ENCODE data around the gene CITED1. TPM values are rescaled to one million over a fixed set of nuclear protein-coding genes. Genes with fewer than 3 reads are reported as not detected.

CITED1 gene
- total and polyA plus RNA-seq, 9 donors, result 0.77 to 11.6 (median 1.2) TPM; not detected in 2

DNA sequence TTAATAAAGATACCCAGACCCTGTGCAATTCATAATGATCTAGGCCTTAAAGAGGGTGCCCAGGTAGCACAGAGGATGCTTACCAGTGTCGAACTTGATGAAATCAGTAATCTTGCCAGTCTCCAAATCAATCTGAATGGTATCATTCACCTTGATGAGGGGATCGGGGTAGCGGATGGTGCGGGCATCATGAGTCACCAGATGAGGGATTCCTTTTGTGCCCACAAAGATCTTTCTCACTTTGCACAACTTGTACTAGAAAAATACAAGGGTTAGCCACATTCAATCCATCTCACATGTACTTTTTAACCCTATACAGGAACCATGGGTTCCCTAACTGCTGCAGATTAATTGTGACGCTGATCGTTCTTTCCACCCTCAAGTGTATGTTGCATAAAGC is 32.0 kb downstream of the CITED1 start:
- Histone ChIP-seq H3K4me3 (no peak overlapping the region), H3K27ac (no peak overlapping the region), H3K4me1 (ENCODE audit: insufficient read depth) (peaks cover 3% of the 10 kb centered on the region), H3K9me3 (no peaks in the 10 kb centered on the region), H3K36me3 (no peaks in the 10 kb centered on the region), H3K27me3 (no peaks in the 10 kb centered on the region)
- intact Hi-C loops (cut with DNase I), result no loop called here
- TF ChIP-seq, protein P1, sequence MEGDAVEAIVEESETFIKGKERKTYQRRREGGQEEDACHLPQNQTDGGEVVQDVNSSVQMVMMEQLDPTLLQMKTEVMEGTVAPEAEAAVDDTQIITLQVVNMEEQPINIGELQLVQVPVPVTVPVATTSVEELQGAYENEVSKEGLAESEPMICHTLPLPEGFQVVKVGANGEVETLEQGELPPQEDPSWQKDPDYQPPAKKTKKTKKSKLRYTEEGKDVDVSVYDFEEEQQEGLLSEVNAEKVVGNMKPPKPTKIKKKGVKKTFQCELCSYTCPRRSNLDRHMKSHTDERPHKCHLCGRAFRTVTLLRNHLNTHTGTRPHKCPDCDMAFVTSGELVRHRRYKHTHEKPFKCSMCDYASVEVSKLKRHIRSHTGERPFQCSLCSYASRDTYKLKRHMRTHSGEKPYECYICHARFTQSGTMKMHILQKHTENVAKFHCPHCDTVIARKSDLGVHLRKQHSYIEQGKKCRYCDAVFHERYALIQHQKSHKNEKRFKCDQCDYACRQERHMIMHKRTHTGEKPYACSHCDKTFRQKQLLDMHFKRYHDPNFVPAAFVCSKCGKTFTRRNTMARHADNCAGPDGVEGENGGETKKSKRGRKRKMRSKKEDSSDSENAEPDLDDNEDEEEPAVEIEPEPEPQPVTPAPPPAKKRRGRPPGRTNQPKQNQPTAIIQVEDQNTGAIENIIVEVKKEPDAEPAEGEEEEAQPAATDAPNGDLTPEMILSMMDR (IDR thresholded peaks at IDR 0.05), result no peak
- TF ChIP-seq POLR2A (IDR thresholded peaks at IDR 0.05) (no peak), EP300 (IDR thresholded peaks at IDR 0.05) (no peak)
- 87 to 91% (median 89%) methylated on average over 6 of the region's 6 CpGs for WGBS, 3 donors
- DNase-seq, result no peak

GRCh38 chrX:72272868-72273267 is 32.8 kb downstream of the CITED1 start:
- Histone ChIP-seq H3K4me3 (no peak overlapping the region), H3K9me3 (no peaks in the 10 kb centered on the region), H3K36me3 (no peaks in the 10 kb centered on the region), H3K27ac (no peak overlapping the region), H3K4me1 (ENCODE audit: insufficient read depth) (peaks cover 3% of the 10 kb centered on the region), H3K27me3 (no peaks in the 10 kb centered on the region)
- DNase-seq, result no peak
- intact Hi-C loops (cut with DNase I), result no loop called here
- TF ChIP-seq EP300 (IDR thresholded peaks at IDR 0.05) (no peak), POLR2A (IDR thresholded peaks at IDR 0.05) (no peak)
- TF ChIP-seq, protein P1 (IDR thresholded peaks at IDR 0.05), result no peak
- 76 to 78% (median 77%) methylated on average over 2 to 3 of the region's 3 CpGs for WGBS, 3 donors

GRCh38 chrX:72271812-72272211 is 33.9 kb downstream of the CITED1 start:
- WGBS, 3 donors, result 74 to 78% (median 76%) methylated on average over 3 of the region's 3 CpGs
- Histone ChIP-seq H3K4me1 (ENCODE audit: insufficient read depth) (peaks cover 3% of the 10 kb centered on the region), H3K9me3 (no peaks in the 10 kb centered on the region), H3K27ac (no peak overlapping the region), H3K27me3 (no peaks in the 10 kb centered on the region), H3K4me3 (no peak overlapping the region), H3K36me3 (no peaks in the 10 kb centered on the region)
- intact Hi-C loops (cut with DNase I), result no loop called here
- TF ChIP-seq POLR2A (IDR thresholded peaks at IDR 0.05) (no peak), EP300 (IDR thresholded peaks at IDR 0.05) (no peak)
- TF ChIP-seq, protein P1 (IDR thresholded peaks at IDR 0.05), result no peak
- DNase-seq, result no peak

- DNase-seq, result no peak
- no peaks in the 10 kb centered on the region for H3K9me3 ChIP-seq
- no peaks in the 10 kb centered on the region for H3K36me3 ChIP-seq
- H3K27me3 ChIP-seq, result no peaks in the 10 kb centered on the region
- intact Hi-C loops (cut with DNase I), result no loop called here
- no peak overlapping the region for H3K27ac ChIP-seq
- peaks cover 3% of the 10 kb centered on the region for H3K4me1 ChIP-seq (ENCODE audit: insufficient read depth)
- H3K4me3 ChIP-seq, result no peak overlapping the region
- TF ChIP-seq EP300 (IDR thresholded peaks at IDR 0.05), result no peak
- TF ChIP-seq, protein P1 (IDR thresholded peaks at IDR 0.05), result no peak
- TF ChIP-seq POLR2A (IDR thresholded peaks at IDR 0.05), result no peak
- 61 to 68% (median 64%) methylated on average over 3 of the region's 3 CpGs for WGBS, 3 donors
These were observed 34.5 kb downstream of the CITED1 start for GRCh38 chrX:72271091-72271788.
